ENCODE measurements around the gene PHOX2B.

PHOX2B gene

GRCh38 chr4:41748571-41749475 is at the start of gene PHOX2B:
PHOX2B (minus strand) TSS chr4:41748725; CDS start chr4:41748610, 115 bp downstream.
- no peak for DNase-seq (ENCODE audit: low read depth)

- DNase-seq (ENCODE audit: low read depth): no peak
Measured at GRCh38 chr4:41797260-41797659, 48.7 kb upstream of the PHOX2B start.

GRCh38 chr4:41796545-41797210 is 48.2 kb upstream of the PHOX2B start:
- DNase-seq (ENCODE audit: low read depth): no peak

GRCh38 chr4:41795796-41796385 is 47.4 kb upstream of the PHOX2B start:
- no peak for DNase-seq (ENCODE audit: low read depth)

GRCh38 chr4:41792166-41792565 is 43.6 kb upstream of the PHOX2B start:
- DNase-seq (ENCODE audit: low read depth): no peak

GRCh38 chr4:41791557-41791956 is 43.0 kb upstream of the PHOX2B start:
- DNase-seq (ENCODE audit: low read depth): no peak

DNA sequence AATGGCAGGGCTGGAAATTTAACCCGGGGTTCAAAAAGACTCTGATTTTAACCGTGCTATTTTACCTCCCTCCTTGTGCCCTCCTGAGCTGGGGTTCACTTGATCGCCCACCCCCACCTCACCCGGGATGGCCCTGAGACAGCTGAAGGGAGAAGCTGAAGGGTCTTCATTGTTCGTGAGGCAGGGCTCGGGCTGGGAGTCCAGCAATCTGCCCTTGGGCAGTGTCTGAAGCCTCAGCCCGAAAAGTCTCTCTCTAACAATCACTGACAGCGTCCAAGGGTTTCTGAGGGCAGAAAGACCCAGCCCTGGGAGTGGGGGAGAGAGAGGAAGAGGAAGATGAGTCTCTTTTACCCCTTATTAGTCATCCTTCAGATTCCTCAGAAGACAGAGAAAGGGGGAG is 39.4 kb upstream of the PHOX2B start:
- DNase-seq (ENCODE audit: low read depth): no peak

DNA sequence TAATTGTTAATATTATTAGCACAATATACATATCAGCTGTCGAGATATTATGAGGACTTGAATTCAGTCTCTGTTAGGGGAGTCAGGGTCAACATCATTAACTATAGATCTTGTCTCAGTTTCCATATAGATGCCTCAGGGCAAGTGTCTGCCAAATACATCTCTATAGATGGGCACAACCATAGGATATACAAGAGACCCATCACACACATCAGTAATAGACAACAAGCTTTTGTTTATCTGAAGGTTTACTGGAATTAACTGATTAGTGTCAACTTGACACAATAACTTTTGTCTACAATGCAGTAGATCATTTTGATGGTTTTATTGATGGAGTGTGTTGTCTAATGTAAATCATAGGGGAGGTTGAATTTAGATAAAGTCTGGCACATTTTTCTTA is 37.1 kb upstream of the PHOX2B start:
- no peak for DNase-seq (ENCODE audit: low read depth)

GRCh38 chr4:41784191-41784979 is 35.9 kb upstream of the PHOX2B start:
- DNase-seq (ENCODE audit: low read depth): no peak

GRCh38 chr4:41776466-41776865 is 27.9 kb upstream of the PHOX2B start:
- no peak for DNase-seq (ENCODE audit: low read depth)

GRCh38 chr4:41763729-41764128 is 15.2 kb upstream of the PHOX2B start:
- DNase-seq (ENCODE audit: low read depth): no peak

- no peak for DNase-seq (ENCODE audit: low read depth)
Measured at GRCh38 chr4:41758884-41759283, 10.4 kb upstream of the PHOX2B start.

- DNase-seq (ENCODE audit: low read depth): no peak
Measured at GRCh38 chr4:41757521-41758156, 9.1 kb upstream of the PHOX2B start.

GRCh38 chr4:41753942-41754341 is 5.4 kb upstream of the PHOX2B start:
- no peak for DNase-seq (ENCODE audit: low read depth)

GRCh38 chr4:41752081-41752836 is 3.7 kb upstream of the PHOX2B start:
- DNase-seq (ENCODE audit: low read depth): no peak

DNA sequence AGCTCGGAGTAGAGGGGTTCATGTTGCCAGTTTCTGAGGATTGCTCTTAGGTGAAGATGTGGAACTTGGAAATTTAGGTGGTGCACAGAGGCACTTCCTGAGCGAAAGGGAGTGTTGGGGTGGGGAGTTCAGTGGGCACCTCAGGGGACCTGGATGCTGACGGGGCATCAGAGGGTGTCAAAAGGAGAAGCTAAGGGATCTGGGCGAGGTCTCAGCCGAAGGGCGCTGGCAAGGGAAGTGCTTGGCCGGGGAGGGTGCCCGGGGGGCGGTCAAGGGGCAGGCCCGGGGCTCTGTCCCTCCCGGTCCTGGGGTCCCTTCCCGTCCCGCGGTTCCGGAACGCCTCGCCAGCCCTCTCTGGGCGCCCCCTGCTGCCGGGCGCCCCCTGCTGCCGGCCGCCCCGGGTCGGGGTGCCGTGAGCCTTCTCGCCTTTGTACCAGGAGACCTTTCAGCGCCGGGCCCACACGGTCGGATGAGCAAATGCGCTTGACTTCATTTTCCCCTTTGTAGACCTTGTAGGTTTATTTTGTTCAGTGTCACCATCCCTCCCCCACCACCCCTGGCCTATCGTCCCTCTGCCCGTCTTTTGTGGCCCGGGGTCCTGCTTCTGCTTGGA is 3.0 kb upstream of the PHOX2B start:
- no peak for DNase-seq (ENCODE audit: low read depth)

- DNase-seq (ENCODE audit: low read depth): no peak
Measured at GRCh38 chr4:41750626-41751448, 2.3 kb upstream of the PHOX2B start.

- no peak for DNase-seq (ENCODE audit: low read depth)
Measured at GRCh38 chr4:41750121-41750625, 1.6 kb upstream of the PHOX2B start.

DNA sequence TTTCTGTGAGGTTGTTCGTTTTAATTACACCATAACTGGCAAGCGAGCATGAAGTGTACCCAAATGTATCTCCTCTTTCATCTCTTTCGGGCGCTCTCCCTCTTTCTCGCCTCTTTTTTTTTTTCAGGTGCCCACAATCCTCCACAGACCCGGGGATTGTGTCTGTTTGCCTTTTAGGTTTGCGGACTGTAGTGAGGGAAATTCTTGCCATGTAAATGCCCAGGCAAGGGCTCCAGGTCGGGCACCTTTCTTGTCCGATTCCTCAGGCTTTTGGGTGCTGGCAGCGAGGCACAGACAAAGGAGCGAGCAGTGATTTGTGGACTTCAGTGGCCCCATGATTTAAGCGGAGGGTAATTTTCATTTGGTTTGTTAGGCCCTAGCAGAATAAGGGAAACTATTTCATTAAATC is 1.1 kb upstream of the PHOX2B start:
- DNase-seq (ENCODE audit: low read depth): no peak
